PFSK-1 (cell line): Measurements from ENCODE around the gene ZFYVE21.

Source experiments
- FOXP2 ChIP-seq: optimal IDR thresholded peaks from 2 replicates; pipeline ENCODE3; 2011; ENCODE audit warnings: borderline replicate concordance, control low read depth, inconsistent platforms; ENCODE audit not compliant: insufficient read depth; ENCODE audit errors: extremely low read length, extremely low read depth
- POLR2AphosphoS5 ChIP-seq: IDR thresholded peaks from 2 replicates; pipeline ENCODE4 v1.6.1; 2012; ENCODE audit warnings: low read depth, mild to moderate bottlenecking, control low read depth, low read length, moderate library complexity
- SIN3A ChIP-seq: IDR thresholded peaks from 2 replicates; pipeline ENCODE4 v1.6.1; 2012; ENCODE audit warnings: mild to moderate bottlenecking, low read length, moderate library complexity, borderline replicate concordance; ENCODE audit not compliant: insufficient read depth
- TAF1 ChIP-seq: IDR thresholded peaks from 2 replicates; pipeline ENCODE4 v1.6.1; 2012; ENCODE audit warnings: low read length, control low read depth, borderline replicate concordance; ENCODE audit not compliant: insufficient read depth
- TF ChIP-seq, protein P1 (sequence below), 2 experiments: IDR thresholded peaks; 2 replicates each; pipeline versions ENCODE4 v1.6.1 to v1.8.0; 2011 to 2012; ENCODE audit warnings: low read depth in 2 of 2, low read length in 2 of 2, control low read depth in 1 of 2, inconsistent platforms in 1 of 2, mild to moderate bottlenecking in 1 of 2, moderate library complexity in 1 of 2; ENCODE audit not compliant: insufficient read depth in 1 of 2

DNA sequence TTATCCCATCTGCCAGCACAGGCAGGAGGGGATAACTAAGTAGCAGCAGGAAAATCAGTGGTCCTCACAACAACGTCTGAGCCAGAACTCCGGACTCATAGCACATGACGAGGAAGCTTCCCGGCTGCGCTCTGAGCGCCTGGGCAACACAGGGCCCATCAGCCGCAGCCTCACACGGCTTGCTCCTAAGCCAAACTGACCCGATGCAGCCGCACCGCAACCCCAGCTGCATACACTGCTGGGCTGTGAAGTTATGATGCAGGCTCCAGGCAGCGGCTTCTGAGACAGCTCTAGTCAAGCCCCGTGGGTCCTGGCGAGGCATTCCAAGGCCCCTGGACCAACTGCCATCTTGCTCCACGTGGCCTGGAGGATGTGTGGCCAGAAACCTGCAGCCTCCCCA, 28.1 kb downstream of the ZFYVE21 start:
- TF ChIP-seq SIN3A (no peak), TAF1 (no peak), POLR2AphosphoS5 (no peak), FOXP2 (no peak)
- TF ChIP-seq, protein P1, sequence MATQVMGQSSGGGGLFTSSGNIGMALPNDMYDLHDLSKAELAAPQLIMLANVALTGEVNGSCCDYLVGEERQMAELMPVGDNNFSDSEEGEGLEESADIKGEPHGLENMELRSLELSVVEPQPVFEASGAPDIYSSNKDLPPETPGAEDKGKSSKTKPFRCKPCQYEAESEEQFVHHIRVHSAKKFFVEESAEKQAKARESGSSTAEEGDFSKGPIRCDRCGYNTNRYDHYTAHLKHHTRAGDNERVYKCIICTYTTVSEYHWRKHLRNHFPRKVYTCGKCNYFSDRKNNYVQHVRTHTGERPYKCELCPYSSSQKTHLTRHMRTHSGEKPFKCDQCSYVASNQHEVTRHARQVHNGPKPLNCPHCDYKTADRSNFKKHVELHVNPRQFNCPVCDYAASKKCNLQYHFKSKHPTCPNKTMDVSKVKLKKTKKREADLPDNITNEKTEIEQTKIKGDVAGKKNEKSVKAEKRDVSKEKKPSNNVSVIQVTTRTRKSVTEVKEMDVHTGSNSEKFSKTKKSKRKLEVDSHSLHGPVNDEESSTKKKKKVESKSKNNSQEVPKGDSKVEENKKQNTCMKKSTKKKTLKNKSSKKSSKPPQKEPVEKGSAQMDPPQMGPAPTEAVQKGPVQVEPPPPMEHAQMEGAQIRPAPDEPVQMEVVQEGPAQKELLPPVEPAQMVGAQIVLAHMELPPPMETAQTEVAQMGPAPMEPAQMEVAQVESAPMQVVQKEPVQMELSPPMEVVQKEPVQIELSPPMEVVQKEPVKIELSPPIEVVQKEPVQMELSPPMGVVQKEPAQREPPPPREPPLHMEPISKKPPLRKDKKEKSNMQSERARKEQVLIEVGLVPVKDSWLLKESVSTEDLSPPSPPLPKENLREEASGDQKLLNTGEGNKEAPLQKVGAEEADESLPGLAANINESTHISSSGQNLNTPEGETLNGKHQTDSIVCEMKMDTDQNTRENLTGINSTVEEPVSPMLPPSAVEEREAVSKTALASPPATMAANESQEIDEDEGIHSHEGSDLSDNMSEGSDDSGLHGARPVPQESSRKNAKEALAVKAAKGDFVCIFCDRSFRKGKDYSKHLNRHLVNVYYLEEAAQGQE (IDR thresholded peaks at IDR 0.05; ENCODE audit: insufficient read depth in 1 of 2, low read depth in 2 of 2, low read length in 2 of 2): no peak
